ENCODE results near the gene ZNF32.
"Not testable (repeated sequence)": the region's sequence is repeated elsewhere in the genome, so short reads cannot be mapped to it uniquely, and the experiment has no call there.

ZNF32 gene

GRCh38 chr10:43606323-43607198 lies 42.1 kb downstream of the ZNF32 start, which contains the start of gene ZNF485:
TSS of gene ZNF485 (plus strand) at chr10:43606438. CDS start at chr10:43607051, 613 bp downstream.
- peak within 1 kb of the TSS; percentile 76 for H3K23ac ChIP-seq (ENCODE audit: low read depth, low read length, poor library complexity)
- H2BK15ac ChIP-seq (ENCODE audit: low read length), result no peak within 1 kb of the TSS
- no peak within 1 kb of the TSS for H4K91ac ChIP-seq (ENCODE audit: low read depth, low read length, poor library complexity)
- peak within 1 kb of the TSS; percentile 57 for H2AK5ac ChIP-seq (ENCODE audit: low read depth, low read length)
- no peaks in the 10 kb centered on the region for H3K27me3 ChIP-seq (ENCODE audit: control insufficient read depth in 3 of 3, insufficient read depth in 3 of 3, low read depth in 1 of 3, low read length in 3 of 3)
- H3K14ac ChIP-seq (ENCODE audit: low read length), result peak within 1 kb of the TSS; percentile 78
- no CpG with 5 or more reads among the region's 58 CpGs for WGBS, 2 donors (ENCODE audit: extremely low coverage in 2 of 2, insufficient read length in 2 of 2, insufficient replicate concordance in 1 of 2)
- peak within 1 kb of the TSS; percentile 99 for H2AFZ ChIP-seq (ENCODE audit: low read length)
- H4K8ac ChIP-seq (ENCODE audit: low read depth, low read length), result peak within 1 kb of the TSS; percentile 33
- H3K4me3 ChIP-seq (ENCODE audit: low read length in 2 of 2), result peak within 1 kb of the TSS; percentile 72 to 93
- H2BK12ac ChIP-seq (ENCODE audit: low read length), result no peak within 1 kb of the TSS
- no peak within 1 kb of the TSS for H3K4ac ChIP-seq (ENCODE audit: low read length)
- H3K4me1 ChIP-seq (ENCODE audit: control insufficient read depth in 2 of 2, insufficient read depth in 1 of 2, low read depth in 1 of 2, low read length in 2 of 2), result peaks cover 0 to 2% of the 10 kb centered on the region in 2 donors
- no peaks in the 10 kb centered on the region for H3K79me1 ChIP-seq (ENCODE audit: low read depth, low read length)
- peak within 1 kb of the TSS; percentile 91 for H3K18ac ChIP-seq (ENCODE audit: low read length)
- peak within 1 kb of the TSS; percentile 80 for H3K9ac ChIP-seq (ENCODE audit: low read depth, low read length, poor library complexity)
- no peak within 1 kb of the TSS for H3K27ac ChIP-seq (replicated peaks; ENCODE audit: low read length)
- H2BK120ac ChIP-seq (ENCODE audit: low read depth, low read length), result no peak within 1 kb of the TSS
- DNase-seq (ENCODE audit: low spot score), result peak; percentile 43
- H3K9me3 ChIP-seq (replicated peaks in 1 of 2; ENCODE audit: control insufficient read depth in 2 of 2, insufficient read depth in 1 of 2, low read depth in 1 of 2, low read length in 2 of 2), result peaks cover 2 to 9% of the 10 kb centered on the region in 2 donors
- peaks cover 6 to 22% of the 10 kb centered on the region in 2 donors for H3K36me3 ChIP-seq (replicated peaks in 1 of 2; ENCODE audit: control insufficient read depth in 2 of 2, insufficient read depth in 2 of 2, low read length in 2 of 2)
- peak within 1 kb of the TSS; percentile 49 for H2BK5ac ChIP-seq (ENCODE audit: low read length)
- H3K4me2 ChIP-seq (ENCODE audit: insufficient read depth, low read length, poor library complexity, severe bottlenecking), result peak within 1 kb of the TSS; percentile 91

GRCh38 chr10:43605850-43606322 lies 42.8 kb downstream of the ZNF32 start:
- Histone ChIP-seq H3K4me3 (ENCODE audit: low read length in 2 of 2) (peak overlapping the region in 1 of 2 donors; percentile 72), H3K18ac (ENCODE audit: low read length) (no peak overlapping the region)
- whole genome bisulfite sequencing, 2 donors (ENCODE audit: extremely low coverage in 2 of 2, insufficient read length in 2 of 2, insufficient replicate concordance in 1 of 2), result no CpG with 5 or more reads among the region's 12 CpGs

GRCh38 chr10:43601576-43601975 lies 47.1 kb downstream of the ZNF32 start:
- not testable (repeated sequence) for H3K9ac ChIP-seq (ENCODE audit: low read depth, low read length, poor library complexity); H2BK15ac ChIP-seq (ENCODE audit: low read length); H3K36me3 ChIP-seq (replicated peaks in 1 of 2; ENCODE audit: control insufficient read depth in 2 of 2, insufficient read depth in 2 of 2, low read length in 2 of 2); H2BK120ac ChIP-seq (ENCODE audit: low read depth, low read length); H3K4me1 ChIP-seq (ENCODE audit: control insufficient read depth in 2 of 2, insufficient read depth in 1 of 2, low read depth in 1 of 2, low read length in 2 of 2); H2BK5ac ChIP-seq (ENCODE audit: low read length); H4K91ac ChIP-seq (ENCODE audit: low read depth, low read length, poor library complexity); H3K4me2 ChIP-seq (ENCODE audit: insufficient read depth, low read length, poor library complexity, severe bottlenecking); H3K27me3 ChIP-seq (ENCODE audit: control insufficient read depth in 3 of 3, insufficient read depth in 3 of 3, low read depth in 1 of 3, low read length in 3 of 3); H3K27ac ChIP-seq (replicated peaks; ENCODE audit: low read length); H2AFZ ChIP-seq (ENCODE audit: low read length); H3K14ac ChIP-seq (ENCODE audit: low read length); H2AK5ac ChIP-seq (ENCODE audit: low read depth, low read length); DNase-seq (ENCODE audit: low spot score); H3K4ac ChIP-seq (ENCODE audit: low read length); H3K9me3 ChIP-seq (replicated peaks in 1 of 2; ENCODE audit: control insufficient read depth in 2 of 2, insufficient read depth in 1 of 2, low read depth in 1 of 2, low read length in 2 of 2); H3K4me3 ChIP-seq (ENCODE audit: low read length in 2 of 2); H3K23ac ChIP-seq (ENCODE audit: low read depth, low read length, poor library complexity); H3K79me1 ChIP-seq (ENCODE audit: low read depth, low read length); H2BK12ac ChIP-seq (ENCODE audit: low read length); H4K8ac ChIP-seq (ENCODE audit: low read depth, low read length); H3K18ac ChIP-seq (ENCODE audit: low read length)
- no CpG with 5 or more reads among the region's 6 CpGs for WGBS, 2 donors (ENCODE audit: extremely low coverage in 2 of 2, insufficient read length in 2 of 2, insufficient replicate concordance in 1 of 2)

More at GRCh38 chr10:43605850-43606322, 42.8 kb downstream of the ZNF32 start:
- Histone ChIP-seq H2BK12ac (ENCODE audit: low read length) (no peak overlapping the region), H2BK15ac (ENCODE audit: low read length) (no peak overlapping the region), H3K4ac (ENCODE audit: low read length) (no peak overlapping the region), H2AFZ (ENCODE audit: low read length) (peak overlapping the region; percentile 99), H3K9me3 (replicated peaks in 1 of 2; ENCODE audit: control insufficient read depth in 2 of 2, insufficient read depth in 1 of 2, low read depth in 1 of 2, low read length in 2 of 2) (peaks cover 2 to 4% of the 10 kb centered on the region in 2 donors), H4K91ac (ENCODE audit: low read depth, low read length, poor library complexity) (no peak overlapping the region), H2BK5ac (ENCODE audit: low read length) (no peak overlapping the region), H2BK120ac (ENCODE audit: low read depth, low read length) (no peak overlapping the region), H2AK5ac (ENCODE audit: low read depth, low read length) (no peak overlapping the region), H4K8ac (ENCODE audit: low read depth, low read length) (peak overlapping the region; percentile 33), H3K4me1 (ENCODE audit: control insufficient read depth in 2 of 2, insufficient read depth in 1 of 2, low read depth in 1 of 2, low read length in 2 of 2) (peaks cover 0 to 2% of the 10 kb centered on the region in 2 donors), H3K4me2 (ENCODE audit: insufficient read depth, low read length, poor library complexity, severe bottlenecking) (peak overlapping the region; percentile 91), H3K9ac (ENCODE audit: low read depth, low read length, poor library complexity) (no peak overlapping the region), H3K27ac (replicated peaks; ENCODE audit: low read length) (no peak overlapping the region), H3K14ac (ENCODE audit: low read length) (no peak overlapping the region), H3K36me3 (replicated peaks in 1 of 2; ENCODE audit: control insufficient read depth in 2 of 2, insufficient read depth in 2 of 2, low read length in 2 of 2) (peaks cover 6 to 16% of the 10 kb centered on the region in 2 donors), H3K27me3 (ENCODE audit: control insufficient read depth in 3 of 3, insufficient read depth in 3 of 3, low read depth in 1 of 3, low read length in 3 of 3) (no peaks in the 10 kb centered on the region), H3K79me1 (ENCODE audit: low read depth, low read length) (no peaks in the 10 kb centered on the region), H3K23ac (ENCODE audit: low read depth, low read length, poor library complexity) (peak overlapping the region; percentile 76)
- DNase-seq (ENCODE audit: low spot score), result no peak

GRCh38 chr10:43599333-43599732 lies 49.3 kb downstream of the ZNF32 start:
- H2AK5ac ChIP-seq (ENCODE audit: low read depth, low read length), result no peak overlapping the region
- H4K91ac ChIP-seq (ENCODE audit: low read depth, low read length, poor library complexity), result no peak overlapping the region
- no peak overlapping the region for H3K14ac ChIP-seq (ENCODE audit: low read length)
- no peak overlapping the region for H4K8ac ChIP-seq (ENCODE audit: low read depth, low read length)
- no peak overlapping the region for H3K23ac ChIP-seq (ENCODE audit: low read depth, low read length, poor library complexity)
- no peak overlapping the region for H3K18ac ChIP-seq (ENCODE audit: low read length)
- no peaks in the 10 kb centered on the region for H3K79me1 ChIP-seq (ENCODE audit: low read depth, low read length)
- no peak overlapping the region for H2BK5ac ChIP-seq (ENCODE audit: low read length)
- H3K27ac ChIP-seq (replicated peaks; ENCODE audit: low read length), result no peak overlapping the region
- H3K9me3 ChIP-seq (replicated peaks in 1 of 2; ENCODE audit: control insufficient read depth in 2 of 2, insufficient read depth in 1 of 2, low read depth in 1 of 2, low read length in 2 of 2), result peaks cover 0 to 5% of the 10 kb centered on the region in 2 donors
- H2BK120ac ChIP-seq (ENCODE audit: low read depth, low read length), result no peak overlapping the region
- WGBS, 2 donors (ENCODE audit: extremely low coverage in 2 of 2, insufficient read length in 2 of 2, insufficient replicate concordance in 1 of 2), result no CpG with 5 or more reads among the region's 2 CpGs
- no peak overlapping the region for H3K4me2 ChIP-seq (ENCODE audit: insufficient read depth, low read length, poor library complexity, severe bottlenecking)
- no peaks in the 10 kb centered on the region for H3K4me1 ChIP-seq (ENCODE audit: control insufficient read depth in 2 of 2, insufficient read depth in 1 of 2, low read depth in 1 of 2, low read length in 2 of 2)
- no peak for DNase-seq (ENCODE audit: low spot score)
- no peak overlapping the region for H2BK12ac ChIP-seq (ENCODE audit: low read length)
- H3K9ac ChIP-seq (ENCODE audit: low read depth, low read length, poor library complexity), result no peak overlapping the region
- peaks cover 0 to 3% (median 0%) of the 10 kb centered on the region in 3 experiments for H3K27me3 ChIP-seq (ENCODE audit: control insufficient read depth in 3 of 3, insufficient read depth in 3 of 3, low read depth in 1 of 3, low read length in 3 of 3)
- no peak overlapping the region for H2BK15ac ChIP-seq (ENCODE audit: low read length)
- no peak overlapping the region for H3K4me3 ChIP-seq (ENCODE audit: low read length in 2 of 2)
- H3K36me3 ChIP-seq (replicated peaks in 1 of 2; ENCODE audit: control insufficient read depth in 2 of 2, insufficient read depth in 2 of 2, low read length in 2 of 2), result no peaks in the 10 kb centered on the region
- no peak overlapping the region for H3K4ac ChIP-seq (ENCODE audit: low read length)
- H2AFZ ChIP-seq (ENCODE audit: low read length), result no peak overlapping the region

All from neuronal stem cell (in vitro differentiated cells).